Activated naive CD4-positive, alpha-beta T cell treated with anti-CD3 and anti-CD28 coated beads, Interleukin-2, amount 50 U/mL, for 16 hours (primary cell): ENCODE data around the gene GAS2.

Experiments used
- DNase-seq: peaks from one replicate; pipeline ENCODE4 v3.0.0-alpha.2; 2020

Gene GAS2

GRCh38 chr11:22674470-22675439 is 8.3 kb downstream of the GAS2 start:
- no peak for DNase-seq

- no peak for DNase-seq
Measured at GRCh38 chr11:22677153-22677903, 10.9 kb downstream of the GAS2 start.

GRCh38 chr11:22680628-22681027 is 14.2 kb downstream of the GAS2 start:
- DNase-seq: no peak

GRCh38 chr11:22681281-22681812 is 14.9 kb downstream of the GAS2 start:
- DNase-seq: no peak

GRCh38 chr11:22684082-22684481 is 17.7 kb downstream of the GAS2 start:
- DNase-seq: no peak

GRCh38 chr11:22685111-22685510 is 18.7 kb downstream of the GAS2 start:
- DNase-seq: no peak

- DNase-seq: no peak
Measured at GRCh38 chr11:22688914-22689313, 22.5 kb downstream of the GAS2 start.

- no peak for DNase-seq
Measured at GRCh38 chr11:22690257-22690656, 23.8 kb downstream of the GAS2 start.

GRCh38 chr11:22690871-22691270 is 24.5 kb downstream of the GAS2 start:
- DNase-seq: no peak

- no peak for DNase-seq
Measured at GRCh38 chr11:22699388-22699787, 33.0 kb downstream of the GAS2 start.

GRCh38 chr11:22702031-22702430 is 35.6 kb downstream of the GAS2 start:
- no peak for DNase-seq

GRCh38 chr11:22703040-22703439 is 36.6 kb downstream of the GAS2 start:
- no peak for DNase-seq

GRCh38 chr11:22703591-22703990 is 37.2 kb downstream of the GAS2 start:
- no peak for DNase-seq

GRCh38 chr11:22707119-22707899 is 40.9 kb downstream of the GAS2 start:
- no peak for DNase-seq

- DNase-seq: no peak
Measured at GRCh38 chr11:22711071-22711770, 44.8 kb downstream of the GAS2 start.

GRCh38 chr11:22711880-22712279 is 45.5 kb downstream of the GAS2 start:
- DNase-seq: no peak

- no peak for DNase-seq
Measured at GRCh38 chr11:22713336-22713735, 46.9 kb downstream of the GAS2 start.

- no peak for DNase-seq
Measured at GRCh38 chr11:22715971-22716370, 49.6 kb downstream of the GAS2 start.

GRCh38 chr11:22720457-22720856 is 54.0 kb downstream of the GAS2 start:
- no peak for DNase-seq

- DNase-seq: no peak
Measured at GRCh38 chr11:22723274-22723673, 56.9 kb downstream of the GAS2 start.

- DNase-seq: no peak
Measured at GRCh38 chr11:22725079-22725478, 58.7 kb downstream of the GAS2 start.
